K562 (cell line): ENCODE measurements around the gene RABGAP1L. TPM values are rescaled to one million over a fixed set of nuclear protein-coding genes. Genes with fewer than 3 reads are reported as not detected.
"Not testable (repeated sequence)": the region's sequence is repeated elsewhere in the genome, so short reads cannot be mapped to it uniquely, and the experiment has no call there.

ENCODE experiments used
- ATAC-seq: fragments of 200-7000 bp; cut with Tn5 transposase; 3 replicates; pipeline ENCODE4 v1.9.1; 2020; ENCODE audit warnings: moderate library complexity
- BruUV-seq: library from RNA; stranded (reverse); fragments of 400-500 nt; replicated peaks from 2 replicates; lab custom pipeline; 2021; lab: Mats Ljungman, UMichigan
- CTCF ChIA-PET: fragments of 300-600 bp; formaldehyde crosslinking; extraction: SDS; loops from one replicate; lab custom pipeline; 2021; ENCODE audit warnings: low intra/inter-chr PET ratio; lab: Yijun Ruan, JAX
- POLR2A ChIA-PET: fragments of 300-600, 350-650 bp; sonication (Branson Sonifier 250); formaldehyde crosslinking; extraction: SDS; loops from one replicate; lab custom pipeline; 2021; ENCODE audit warnings: antibody characterized with exemption, inconsistent platforms; lab: Yijun Ruan, JAX
- DNase-seq, 4 experiments: peaks; one replicate each; pipeline versions ENCODE4 v3.0.0 to v3.0.0-alpha.2; 2011 to 2018; ENCODE audit warnings: low spot score in 3 of 4, mixed read lengths in 3 of 4; ENCODE audit errors: extremely low read depth in 1 of 4
- FAIRE-seq: peaks from 2 replicates; lab custom pipeline; 2011; peaks lifted over from hg19 to GRCh38; lab: Jason Lieb, UNC
- H2AFZ ChIP-seq: 2 replicates; pipeline ENCODE4 v1.6.0; 2011; ENCODE audit warnings: low read depth, low read length, control low read depth, inconsistent platforms
- H3K27ac ChIP-seq: fragments of 200-600 bp; 3 replicates; pipeline ENCODE4 v1.8.0; 2011; ENCODE audit warnings: low read depth, mild to moderate bottlenecking, control low read depth, inconsistent platforms, low read length, moderate library complexity, mixed read lengths; ENCODE audit errors: extremely low read depth
- H3K27me3 ChIP-seq, 2 experiments: fragments of 300-600 bp in 1 of 2; 2 replicates in 1 of 2; 3 replicates in 1 of 2; pipeline versions ENCODE4 v1.6.0 to v1.8.0; 2011; ENCODE audit warnings: inconsistent platforms in 2 of 2, low read length in 2 of 2, mild to moderate bottlenecking in 1 of 2, mixed read lengths in 1 of 2, moderate library complexity in 1 of 2; ENCODE audit not compliant: control insufficient read depth in 2 of 2, insufficient read depth in 2 of 2
- H3K36me3 ChIP-seq: fragments of 300-600 bp; 3 replicates; pipeline ENCODE4 v1.8.0; 2011; ENCODE audit warnings: mild to moderate bottlenecking, low read length, inconsistent platforms; ENCODE audit not compliant: control insufficient read depth, insufficient read depth
- H3K4me1 ChIP-seq, 2 experiments: fragments of 200-600 bp in 1 of 2; replicated peaks in 1 of 2; 2 replicates in 1 of 2; 3 replicates in 1 of 2; pipeline versions ENCODE4 v1.5.1 to v1.8.0; 2011; ENCODE audit warnings: inconsistent platforms in 2 of 2, low read length in 2 of 2, mild to moderate bottlenecking in 1 of 2, mixed read lengths in 1 of 2, moderate library complexity in 1 of 2; ENCODE audit not compliant: control insufficient read depth in 2 of 2, insufficient read depth in 2 of 2
- H3K4me2 ChIP-seq: 2 replicates; pipeline ENCODE4 v1.6.1; 2011; ENCODE audit warnings: low read length, control low read depth, inconsistent platforms, mixed read lengths; ENCODE audit not compliant: insufficient read depth
- H3K4me3 ChIP-seq: fragments of 200-600 bp; sonication (generic), shearing (Covaris generic); 2 replicates; pipeline ENCODE4 v1.5.1; 2016; ENCODE audit warnings: control low read depth, inconsistent platforms
- H3K79me2 ChIP-seq: fragments of 200-600 bp; 3 replicates; pipeline ENCODE4 v1.8.0; 2011; ENCODE audit warnings: low read length, inconsistent platforms; ENCODE audit not compliant: control insufficient read depth, insufficient read depth
- H3K9ac ChIP-seq, 2 experiments: 2 replicates each; pipeline versions ENCODE4 v1.6.0 to v1.6.1; 2011; ENCODE audit warnings: low read depth in 2 of 2, low read length in 2 of 2, control low read depth in 1 of 2, inconsistent platforms in 1 of 2, mild to moderate bottlenecking in 1 of 2, mixed read lengths in 1 of 2; ENCODE audit not compliant: insufficient read depth in 1 of 2
- H3K9me1 ChIP-seq: one replicate; pipeline ENCODE4 v1.6.0; 2011; ENCODE audit warnings: inconsistent platforms, mild to moderate bottlenecking, low read length, moderate library complexity; ENCODE audit not compliant: control insufficient read depth, insufficient read depth
- H3K9me3 ChIP-seq: replicated peaks from 2 replicates; pipeline ENCODE4 v1.5.1; 2011; ENCODE audit warnings: low read depth, low read length, inconsistent platforms; ENCODE audit not compliant: control insufficient read depth, insufficient read depth
- H4K20me1 ChIP-seq: replicated peaks from 2 replicates; pipeline ENCODE4 v1.6.1; 2011; ENCODE audit warnings: low read length, inconsistent platforms, mixed read lengths; ENCODE audit not compliant: control insufficient read depth, insufficient read depth
- AFF4 ChIP-seq: sonication (generic); formaldehyde crosslinking; IDR thresholded peaks from 2 replicates; pipeline ENCODE4 v1.8.0; 2023; ENCODE audit warnings: mild to moderate bottlenecking, missing genetic modification reagents
- CCAR2 ChIP-seq: fragments of 200-400 bp; formaldehyde crosslinking; IDR thresholded peaks from 2 replicates; pipeline ENCODE4 v1.6.1; 2017; ENCODE audit warnings: mild to moderate bottlenecking, low read depth, low read length
- FOXP1 ChIP-seq: sonication (generic); formaldehyde crosslinking; IDR thresholded peaks from 2 replicates; pipeline ENCODE4 v1.8.0; 2022; ENCODE audit warnings: mild to moderate bottlenecking, missing genetic modification reagents
- HMGN3 ChIP-seq: IDR thresholded peaks from 2 replicates; pipeline ENCODE4 v1.6.1; 2011; ENCODE audit warnings: borderline replicate concordance, low read depth, mild to moderate bottlenecking, mixed read lengths, low read length; ENCODE audit not compliant: insufficient read length; ENCODE audit errors: extremely low read depth
- KLF13 ChIP-seq: fragments of 450-650 bp; IDR thresholded peaks from 2 replicates; pipeline ENCODE4 v1.6.1; 2016; ENCODE audit warnings: missing genetic modification characterization, low read depth, mild to moderate bottlenecking, missing compliant biosample characterization, moderate library complexity, borderline replicate concordance
- ZNF354B ChIP-seq: fragments of 250-450 bp; sonication (Bioruptor Pico); IDR thresholded peaks from 2 replicates; pipeline ENCODE4 v1.4.0; 2020
- ZNF507 ChIP-seq: conservative IDR thresholded peaks from 2 replicates; pipeline ENCODE4 v1.6.1; 2017; ENCODE audit warnings: missing genetic modification characterization, missing compliant biosample characterization
- ZNF764 ChIP-seq: fragments of 250-450 bp; sonication (Bioruptor Pico); IDR thresholded peaks from 2 replicates; pipeline ENCODE4 v1.4.0; 2020; ENCODE audit warnings: low read depth, mild to moderate bottlenecking, moderate library complexity
- WGBS: fragments of 100-300 bp; shearing (Covaris generic); methylation state at CpG from one replicate; pipeline ENCODE4 v1.1.6; 2016; ENCODE audit warnings: low coverage, mixed read lengths; ENCODE audit not compliant: insufficient coverage; ENCODE audit errors: missing lambda C conversion rate; 5-methylcytosine and 5-hydroxymethylcytosine counted together
- in situ Hi-C: fragments of 300-500 bp; cut with MboI; formaldehyde crosslinking; loops from 4 replicates; pipeline ENCODE4 v1.15.0; 2018; ENCODE audit warnings: inconsistent platforms, mixed read lengths
- intact Hi-C: fragments of 100-400 bp; cut with micrococcal nuclease; formaldehyde crosslinking; loops from 2 replicates; pipeline ENCODE4 v1.14.2; 2022
- polyA plus RNA-seq, 8 experiments: library from polyadenylated mRNA; depleted of rRNA in 4 of 8; stranded (reverse) in 5 of 8; unstranded in 3 of 8; fragments of >200 nt; fragmentation: Nextera tagmentation in 2 of 8; fragmentation: Illumina TruSeq in 1 of 8; extraction: Ambion mirVana in 2 of 8; extraction: Trizol in 1 of 8; gene quantifications; 2 replicates each; pipeline versions ENCODE4 v1.2.1 to v1.2.3, GENCODE V29; 2011 to 2014; ENCODE audit warnings: inconsistent platforms in 1 of 8, missing spikeins in 1 of 8
- total RNA-seq, 7 experiments: library from RNA; depleted of rRNA in 6 of 7; stranded (reverse); fragments of >200 nt in 6 of 7; fragmentation: Illumina TruSeq in 2 of 7; extraction: Trizol in 2 of 7; gene quantifications; 2 replicates each; pipeline versions ENCODE4 v1.2.1 to v1.2.3, GENCODE V29; 2011 to 2021; ENCODE audit warnings: low replicate concordance in 1 of 7

Gene RABGAP1L
- total and polyA plus RNA-seq, 9 of the 15 experiments (the other 6 are each of a cell fraction or from before 2014, with no cell fraction given): 16.5 to 44.9 (median 26.7) TPM

GRCh38 chr1:174535207-174535606 is 375.9 kb downstream of the RABGAP1L start (continued):
- TF ChIP-seq FOXP1 (CRISPR knock-in tag) (no peak), ZNF764 (CRISPR knock-in tag) (no peak), KLF13 (no peak), AFF4 (CRISPR knock-in tag) (no peak), CCAR2 (no peak), HMGN3 (no peak)

- H3K36me3 ChIP-seq, in situ Hi-C loops, intact Hi-C loops, DNase-seq, H3K9ac ChIP-seq, BruUV-seq, H3K9me1 ChIP-seq, H4K20me1 ChIP-seq, H2AFZ ChIP-seq, FAIRE-seq, H3K9me3 ChIP-seq, H3K4me2 ChIP-seq, H3K27ac ChIP-seq, POLR2A ChIA-PET, H3K4me3 ChIP-seq, CTCF ChIA-PET, H3K27me3 ChIP-seq, H3K4me1 ChIP-seq, ATAC-seq, H3K79me2 ChIP-seq: not testable (repeated sequence)
- TF ChIP-seq ZNF507 (peak; percentile 94), ZNF354B (CRISPR knock-in tag) (peak; percentile 81)
- WGBS: 4% methylated on average over 2 of the region's 2 CpGs
These were observed 384.1 kb downstream of the RABGAP1L start for GRCh38 chr1:174543421-174543820.
